Esophagus (tissue), 2 donors: ENCODE data around the gene P2RY8. TPM values are rescaled to one million over a fixed set of nuclear protein-coding genes. Genes with fewer than 3 reads are reported as not detected.

Experiments
- H3K27ac ChIP-seq, 2 donors: one replicate each; pipeline ENCODE4 v1.5.1; 2013; ENCODE audit warnings: low read depth in 2 of 2, mild to moderate bottlenecking in 2 of 2, inconsistent platforms in 1 of 2, low read length in 1 of 2, moderate library complexity in 1 of 2
- H3K27me3 ChIP-seq, 2 donors: one replicate each; pipeline ENCODE4 v1.6.1; 2013; ENCODE audit warnings: low read length in 2 of 2, control low read depth in 1 of 2, mild to moderate bottlenecking in 1 of 2; ENCODE audit not compliant: insufficient read depth in 2 of 2, control insufficient read depth in 1 of 2
- H3K36me3 ChIP-seq, 2 donors: one replicate each; pipeline ENCODE4 v1.6.1; 2013; ENCODE audit warnings: low read length in 1 of 2; ENCODE audit not compliant: control insufficient read depth in 2 of 2, insufficient read depth in 2 of 2
- H3K4me1 ChIP-seq, 2 donors: one replicate each; pipeline ENCODE4 v1.6.1; 2013; ENCODE audit warnings: low read length in 1 of 2; ENCODE audit not compliant: control insufficient read depth in 2 of 2, insufficient read depth in 2 of 2
- H3K4me3 ChIP-seq, 2 donors: one replicate each; pipeline ENCODE4 v1.5.1; 2013; ENCODE audit warnings: low read length in 2 of 2, mild to moderate bottlenecking in 2 of 2, low read depth in 1 of 2, moderate library complexity in 1 of 2
- H3K9me3 ChIP-seq, 2 donors: one replicate each; pipeline ENCODE4 v1.6.1; 2013; ENCODE audit warnings: mild to moderate bottlenecking in 2 of 2, low read depth in 1 of 2, low read length in 1 of 2, moderate library complexity in 1 of 2; ENCODE audit not compliant: control insufficient read depth in 2 of 2, insufficient read depth in 1 of 2
- WGBS, 2 donors: extraction: QIAGEN DNeasy Blood & Tissue Kit; methylation state at CpG; one replicate each; pipeline ENCODE4 v1.1.7; 2013; 5-methylcytosine and 5-hydroxymethylcytosine counted together
- polyA plus RNA-seq, 2 donors: library from polyadenylated mRNA; stranded (reverse); fragments of 200-250 nt; gene quantifications; one replicate each; pipeline ENCODE4 v1.2.3, GENCODE V29; 2013
- donor health status: healthy with polysubstance abuse.
- donor health status: Bipolar disorder and iron deficiency.

Gene P2RY8
- polyA plus RNA-seq, 2 donors, result 0.24 TPM

DNA sequence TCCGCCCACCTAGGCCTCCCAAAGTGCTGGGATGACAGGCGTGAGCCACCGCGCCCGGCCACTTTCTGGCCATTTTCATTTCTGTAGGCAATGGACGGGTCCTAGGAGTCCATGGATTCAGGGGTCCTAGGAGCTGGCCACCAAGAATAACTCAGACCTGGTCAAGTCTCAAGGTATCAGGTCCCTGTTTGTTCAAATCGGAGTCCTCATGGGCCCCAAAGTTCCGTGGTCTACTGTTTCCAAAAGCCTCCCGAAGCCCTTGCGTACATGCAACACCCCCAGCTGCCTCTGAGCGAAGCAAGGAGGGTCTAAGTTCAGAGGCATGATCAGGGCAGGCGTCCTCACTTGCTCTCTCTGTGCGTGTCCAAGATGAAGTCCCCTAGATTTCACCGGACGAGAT is 30.1 kb downstream of the P2RY8 start:
- H3K27me3 ChIP-seq, result no peaks in the 10 kb centered on the region
- H3K27ac ChIP-seq, result no peak overlapping the region
- WGBS, 2 donors, result 81 to 83% methylated on average over 14 to 15 of the region's 15 CpGs
- H3K9me3 ChIP-seq, result peaks cover 0 to 5% of the 10 kb centered on the region in 2 donors
- no peaks in the 10 kb centered on the region for H3K36me3 ChIP-seq
- H3K4me3 ChIP-seq, result no peak overlapping the region
- H3K4me1 ChIP-seq, result no peaks in the 10 kb centered on the region

DNA sequence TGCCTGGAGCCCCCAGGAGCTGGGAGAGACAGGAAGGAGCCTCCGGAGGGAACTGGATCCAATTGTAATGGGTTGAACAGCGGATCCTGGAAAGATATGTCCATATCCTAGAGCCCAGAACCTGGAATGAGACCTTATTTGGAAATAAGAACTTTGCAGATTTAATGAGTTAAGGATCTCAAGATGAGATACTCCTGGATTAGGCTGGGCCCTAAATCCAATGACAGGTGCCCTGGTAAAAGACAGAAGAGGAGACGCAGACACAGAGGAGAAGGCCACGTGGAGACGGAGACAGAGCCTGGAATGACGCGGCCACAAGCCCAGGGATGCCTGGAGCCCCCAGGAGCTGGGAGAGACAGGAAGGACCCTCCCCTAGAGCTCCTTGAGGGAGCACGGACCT is 34.1 kb downstream of the P2RY8 start:
- Histone ChIP-seq H3K4me1 (no peaks in the 10 kb centered on the region), H3K9me3 (peaks cover 0 to 2% of the 10 kb centered on the region in 2 donors), H3K27ac (no peak overlapping the region), H3K36me3 (no peaks in the 10 kb centered on the region), H3K27me3 (no peaks in the 10 kb centered on the region), H3K4me3 (no peak overlapping the region)
- WGBS, 2 donors, result 88 to 89% methylated on average over 8 of the region's 8 CpGs

DNA sequence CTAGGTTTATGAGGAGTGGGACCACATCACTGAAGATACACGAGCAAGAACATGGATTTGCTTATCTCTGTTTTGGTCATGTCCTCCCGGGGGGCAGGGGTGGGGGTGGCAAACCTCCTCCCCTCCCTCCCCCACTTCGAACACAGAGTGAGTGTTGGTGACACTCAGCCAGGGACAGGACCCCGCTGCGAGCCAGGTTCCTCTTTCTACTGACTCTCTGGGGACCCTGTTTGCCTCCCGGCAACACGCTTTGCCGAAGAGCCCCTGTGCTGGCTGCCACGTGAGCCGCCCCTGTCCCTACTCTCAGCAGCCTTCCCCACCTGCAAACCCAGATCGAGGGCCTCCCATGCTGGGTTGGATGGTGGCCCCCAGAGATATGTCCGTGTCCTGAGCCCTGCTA is 34.7 kb downstream of the P2RY8 start:
- Histone ChIP-seq H3K9me3 (no peaks in the 10 kb centered on the region), H3K4me3 (no peak overlapping the region), H3K27me3 (no peaks in the 10 kb centered on the region), H3K4me1 (no peaks in the 10 kb centered on the region), H3K27ac (no peak overlapping the region), H3K36me3 (no peaks in the 10 kb centered on the region)
- 67 to 69% methylated on average over 12 of the region's 12 CpGs for WGBS, 2 donors

DNA sequence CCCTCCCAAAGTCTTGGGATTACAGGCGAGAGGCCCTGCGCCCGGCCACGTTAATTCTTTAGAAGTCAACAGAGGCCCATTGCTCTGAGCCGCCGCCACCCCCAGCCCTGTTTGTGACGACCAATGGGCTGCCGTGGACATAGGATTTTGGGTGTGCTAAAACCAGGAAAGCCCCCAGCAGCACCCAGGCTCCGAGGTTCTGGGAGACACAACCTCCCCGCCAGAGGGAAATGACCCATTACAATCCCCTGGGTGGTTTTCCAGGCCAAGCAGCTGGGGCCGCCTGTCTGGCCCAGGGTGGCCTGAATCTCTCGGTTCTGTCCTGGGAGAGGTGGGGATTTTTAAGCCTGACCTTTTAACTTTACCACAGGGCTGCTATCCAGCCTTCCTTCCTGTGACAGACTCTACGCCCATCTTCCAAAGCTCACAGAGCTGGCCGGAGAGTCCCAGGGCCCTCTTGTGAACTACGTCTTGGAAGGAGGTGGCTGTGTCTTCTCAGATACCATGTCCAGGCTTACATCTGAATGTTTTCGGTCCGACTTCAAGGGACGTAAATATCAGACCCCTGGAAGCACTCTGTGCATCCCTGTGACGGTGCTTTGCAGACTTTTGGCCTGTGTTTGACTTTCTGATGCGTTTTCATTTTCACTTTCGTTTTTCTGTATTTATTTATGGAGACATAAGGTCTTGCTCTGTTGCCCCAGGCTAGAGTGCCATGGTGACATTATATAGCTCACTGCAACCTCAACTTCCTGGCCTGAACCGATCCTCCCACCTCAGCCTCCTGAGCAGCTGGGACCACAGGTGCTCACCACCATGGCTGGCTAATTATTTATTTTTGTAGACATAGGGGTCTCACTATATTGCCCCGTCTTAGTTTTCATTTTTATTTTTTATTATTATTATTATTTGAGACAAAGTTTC is 36.0 kb downstream of the P2RY8 start:
- no peaks in the 10 kb centered on the region for H3K27me3 ChIP-seq
- H3K9me3 ChIP-seq, result no peaks in the 10 kb centered on the region
- 73 to 76% methylated on average over 23 of the region's 23 CpGs for WGBS, 2 donors
- H3K4me1 ChIP-seq, result no peaks in the 10 kb centered on the region
- H3K36me3 ChIP-seq, result no peaks in the 10 kb centered on the region
- H3K4me3 ChIP-seq, result no peak overlapping the region
- peak overlapping the region in 1 of 2 donors; percentile 61 for H3K27ac ChIP-seq

- 75 to 80% methylated on average over 12 of the region's 12 CpGs for WGBS, 2 donors
- Histone ChIP-seq H3K9me3 (no peaks in the 10 kb centered on the region), H3K27ac (no peak overlapping the region), H3K27me3 (no peaks in the 10 kb centered on the region), H3K4me3 (no peak overlapping the region), H3K4me1 (no peaks in the 10 kb centered on the region), H3K36me3 (no peaks in the 10 kb centered on the region)
Observed at GRCh38 chrX:1496076-1496475, 40.9 kb downstream of the P2RY8 start.

GRCh38 chrX:1493877-1494510 is 43.0 kb downstream of the P2RY8 start:
- Histone ChIP-seq H3K4me3 (no peak overlapping the region), H3K9me3 (no peaks in the 10 kb centered on the region), H3K27me3 (no peaks in the 10 kb centered on the region), H3K27ac (no peak overlapping the region), H3K36me3 (no peaks in the 10 kb centered on the region), H3K4me1 (no peaks in the 10 kb centered on the region)
- WGBS, 2 donors, result 26 to 27% methylated on average over 15 of the region's 15 CpGs

- no peaks in the 10 kb centered on the region for H3K4me1 ChIP-seq
- H3K36me3 ChIP-seq, result no peaks in the 10 kb centered on the region
- WGBS, 2 donors, result 29 to 34% methylated on average over 16 of the region's 16 CpGs
- no peaks in the 10 kb centered on the region for H3K27me3 ChIP-seq
- no peaks in the 10 kb centered on the region for H3K9me3 ChIP-seq
- H3K4me3 ChIP-seq, result no peak overlapping the region
- H3K27ac ChIP-seq, result no peak overlapping the region
Observed at GRCh38 chrX:1493412-1493811, 43.6 kb downstream of the P2RY8 start.

GRCh38 chrX:1492421-1493012 is 44.5 kb downstream of the P2RY8 start:
- Histone ChIP-seq H3K9me3 (peaks cover 0 to 3% of the 10 kb centered on the region in 2 donors), H3K36me3 (no peaks in the 10 kb centered on the region), H3K27me3 (no peaks in the 10 kb centered on the region), H3K4me1 (no peaks in the 10 kb centered on the region), H3K27ac (no peak overlapping the region), H3K4me3 (no peak overlapping the region)
- WGBS, 2 donors, result 82 to 85% methylated on average over 9 of the region's 9 CpGs

DNA sequence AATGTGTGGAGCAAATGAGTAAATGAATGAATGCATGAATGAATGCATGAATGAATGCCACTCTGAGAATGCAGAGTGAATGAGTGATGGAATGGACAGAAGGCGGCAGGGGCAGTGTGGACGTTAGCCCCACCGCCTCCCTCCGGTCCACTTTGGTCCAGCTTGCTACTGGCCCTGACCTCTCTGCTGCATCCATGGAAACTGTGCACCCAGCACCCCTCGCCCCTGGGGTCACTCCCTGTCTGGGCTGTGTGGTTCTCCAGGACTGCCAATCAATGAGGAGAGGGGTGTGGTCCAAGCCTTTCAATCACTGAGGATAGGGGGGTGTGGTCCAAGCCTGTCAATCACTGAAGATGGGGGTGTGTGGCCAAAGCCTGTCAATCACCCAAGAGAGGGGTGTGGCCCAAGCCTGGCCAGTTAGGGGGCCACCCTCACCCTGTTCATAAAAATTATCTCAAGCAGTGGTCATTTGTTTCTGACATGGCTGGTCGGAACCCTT is 45.1 kb downstream of the P2RY8 start:
- Histone ChIP-seq H3K27me3 (no peaks in the 10 kb centered on the region), H3K4me3 (no peak overlapping the region), H3K36me3 (no peaks in the 10 kb centered on the region), H3K9me3 (peaks cover 0 to 3% of the 10 kb centered on the region in 2 donors), H3K27ac (no peak overlapping the region), H3K4me1 (no peaks in the 10 kb centered on the region)
- whole genome bisulfite sequencing, 2 donors, result 81 to 86% methylated on average over 6 of the region's 6 CpGs
